H9 (cell line): Measurements from ENCODE around the gene SEZ6. TPM values are rescaled to one million over a fixed set of nuclear protein-coding genes. Genes with fewer than 3 reads are reported as not detected.

Experiments used
- DNase-seq: peaks from one replicate; pipeline ENCODE4 v3.0.0-alpha.2; 2017
- H2AFZ ChIP-seq: one replicate; pipeline ENCODE4 v1.6.1; 2013; ENCODE audit warnings: mild to moderate bottlenecking, low read length, control low read depth, moderate library complexity
- H2AK5ac ChIP-seq: 2 replicates; pipeline ENCODE4 v1.6.1; 2013; ENCODE audit warnings: low read length, control low read depth, mixed read lengths; ENCODE audit not compliant: insufficient read length
- H2BK120ac ChIP-seq: one replicate; pipeline ENCODE4 v1.6.1; 2013; ENCODE audit warnings: low read depth, mild to moderate bottlenecking, low read length, control low read depth, inconsistent platforms; ENCODE audit not compliant: poor library complexity, severe bottlenecking
- H2BK12ac ChIP-seq: 2 replicates; pipeline ENCODE4 v1.6.1; 2013; ENCODE audit warnings: low read length, control low read depth, mixed read lengths, low read depth; ENCODE audit not compliant: insufficient read length
- H2BK15ac ChIP-seq: 2 replicates; pipeline ENCODE4 v1.6.1; 2013; ENCODE audit warnings: low read depth, low read length, control low read depth
- H2BK20ac ChIP-seq: one replicate; pipeline ENCODE4 v1.6.1; 2013; ENCODE audit warnings: low read depth, mild to moderate bottlenecking, low read length, control low read depth, inconsistent platforms; ENCODE audit not compliant: poor library complexity, severe bottlenecking
- H2BK5ac ChIP-seq: 2 replicates; pipeline ENCODE4 v1.6.1; 2013; ENCODE audit warnings: low read length, control low read depth, mixed read lengths; ENCODE audit not compliant: insufficient read length
- H3K14ac ChIP-seq: 2 replicates; pipeline ENCODE4 v1.6.1; 2013; ENCODE audit warnings: low read length, control low read depth; ENCODE audit not compliant: insufficient read depth
- H3K18ac ChIP-seq: 2 replicates; pipeline ENCODE4 v1.6.1; 2013; ENCODE audit warnings: low read depth, mild to moderate bottlenecking, mixed read lengths, low read length, control low read depth; ENCODE audit not compliant: insufficient read length
- H3K23ac ChIP-seq: 2 replicates; pipeline ENCODE4 v1.6.1; 2013; ENCODE audit warnings: low read length, control low read depth, mixed read lengths, low read depth; ENCODE audit not compliant: insufficient read length
- H3K23me2 ChIP-seq: 2 replicates; pipeline ENCODE4 v1.6.1; 2013; ENCODE audit warnings: low read depth, mild to moderate bottlenecking, mixed read lengths, low read length, control low read depth; ENCODE audit not compliant: insufficient read length, poor library complexity, severe bottlenecking
- H3K27ac ChIP-seq: 2 replicates; pipeline ENCODE4 v1.5.1; 2013; ENCODE audit warnings: low read length, control low read depth, mixed read lengths, low read depth; ENCODE audit not compliant: insufficient read length
- H3K27me3 ChIP-seq: 2 replicates; pipeline ENCODE4 v1.6.1; 2013; ENCODE audit warnings: low read length, control low read depth, inconsistent platforms; ENCODE audit not compliant: insufficient read depth
- H3K4ac ChIP-seq: 2 replicates; pipeline ENCODE4 v1.6.1; 2013; ENCODE audit warnings: low read depth, mild to moderate bottlenecking, control low read depth, inconsistent platforms, low read length, moderate library complexity
- H3K4me1 ChIP-seq: 2 replicates; pipeline ENCODE4 v1.6.1; 2013; ENCODE audit warnings: low read length, control low read depth, inconsistent platforms; ENCODE audit not compliant: insufficient read depth
- H3K4me2 ChIP-seq: 2 replicates; pipeline ENCODE4 v1.6.1; 2013; ENCODE audit warnings: low read length, control low read depth, mixed read lengths; ENCODE audit not compliant: insufficient read length, insufficient read depth
- H3K56ac ChIP-seq: 2 replicates; pipeline ENCODE4 v1.6.1; 2013; ENCODE audit warnings: low read depth, mild to moderate bottlenecking, mixed read lengths, low read length, control low read depth; ENCODE audit not compliant: insufficient read length
- H3K79me1 ChIP-seq: 2 replicates; pipeline ENCODE4 v1.6.1; 2013; ENCODE audit warnings: low read depth, mild to moderate bottlenecking, moderate library complexity, low read length, control low read depth, inconsistent platforms; ENCODE audit not compliant: insufficient read depth, poor library complexity, severe bottlenecking
- H3K79me2 ChIP-seq: 2 replicates; pipeline ENCODE4 v1.6.1; 2013; ENCODE audit warnings: low read length, control low read depth, inconsistent platforms; ENCODE audit not compliant: insufficient read depth
- H3K9ac ChIP-seq: 2 replicates; pipeline ENCODE4 v1.6.1; 2013; ENCODE audit warnings: low read length, control low read depth, mixed read lengths; ENCODE audit not compliant: insufficient read length; ENCODE audit errors: extremely low read depth
- H3K9me3 ChIP-seq: one replicate; pipeline ENCODE4 v1.6.1; 2013; ENCODE audit warnings: low read depth, low read length, inconsistent platforms; ENCODE audit not compliant: control insufficient read depth
- H3T11ph ChIP-seq: one replicate; pipeline ENCODE4 v1.6.1; 2013; ENCODE audit warnings: mild to moderate bottlenecking, low read length, control low read depth, inconsistent platforms
- H4K20me1 ChIP-seq: one replicate; pipeline ENCODE4 v1.6.1; 2013; ENCODE audit not compliant: control insufficient read depth, insufficient read length, insufficient read depth
- H4K5ac ChIP-seq: 2 replicates; pipeline ENCODE4 v1.6.1; 2013; ENCODE audit warnings: low read depth, mild to moderate bottlenecking, mixed read lengths, low read length, control low read depth; ENCODE audit not compliant: insufficient read length
- H4K8ac ChIP-seq: replicated peaks from 2 replicates; pipeline ENCODE4 v1.6.1; 2013; ENCODE audit warnings: low read length, control low read depth, mixed read lengths, low read depth; ENCODE audit not compliant: insufficient read length
- H4K91ac ChIP-seq: 2 replicates; pipeline ENCODE4 v1.6.1; 2013; ENCODE audit warnings: low read depth, mild to moderate bottlenecking, moderate library complexity, mixed read lengths, low read length, control low read depth; ENCODE audit not compliant: insufficient read length
- H3K27ac Mint-ChIP-seq, 3 experiments: 2 replicates in 2 of 3; 3 replicates in 1 of 3; pipeline ENCODE4 v1.8.0; 2020 to 2021; ENCODE audit warnings: mixed read lengths in 3 of 3, mild to moderate bottlenecking in 1 of 3, moderate library complexity in 1 of 3
- H3K27me3 Mint-ChIP-seq: 2 replicates; pipeline ENCODE4 v1.8.0; 2021; ENCODE audit warnings: low read depth, mild to moderate bottlenecking, moderate library complexity, mixed read lengths
- H3K36me3 Mint-ChIP-seq, 3 experiments: 2 replicates in 2 of 3; 3 replicates in 1 of 3; pipeline ENCODE4 v1.8.0; 2020 to 2021; ENCODE audit warnings: low read depth in 3 of 3, mixed read lengths in 3 of 3; ENCODE audit not compliant: insufficient read depth in 1 of 3
- H3K4me1 Mint-ChIP-seq, 2 experiments: 2 replicates each; pipeline ENCODE4 v1.8.0; 2020; ENCODE audit warnings: mixed read lengths in 2 of 2
- H3K4me3 Mint-ChIP-seq, 2 experiments: 2 replicates in 1 of 2; 3 replicates in 1 of 2; pipeline ENCODE4 v1.8.0; 2020 to 2021; ENCODE audit warnings: mild to moderate bottlenecking in 2 of 2, mixed read lengths in 2 of 2, moderate library complexity in 1 of 2
- H3K9me3 Mint-ChIP-seq, 2 experiments: 2 replicates in 1 of 2; 3 replicates in 1 of 2; pipeline ENCODE4 v1.8.0; 2020; ENCODE audit warnings: mild to moderate bottlenecking in 2 of 2, mixed read lengths in 2 of 2, moderate library complexity in 1 of 2
- CTCF ChIP-seq: fragments of 200-600 bp; sonication (generic); conservative IDR thresholded peaks from 3 replicates; pipeline ENCODE4 v1.8.0; 2021; ENCODE audit warnings: antibody characterized with exemption, mild to moderate bottlenecking
- WGBS: extraction: QIAGEN DNeasy Blood & Tissue Kit; methylation state at CpG from one replicate; pipeline ENCODE4 v1.1.7; 2013; ENCODE audit warnings: missing lambda C conversion rate, low lambda C conversion rate, mixed read lengths; ENCODE audit not compliant: insufficient read length; ENCODE audit errors: extremely low coverage; 5-methylcytosine and 5-hydroxymethylcytosine counted together
- total RNA-seq: library from RNA; stranded (reverse); gene quantifications from 2 replicates; pipeline ENCODE4 v1.2.1, GENCODE V29; 2021

The SEZ6 gene
- total RNA-seq, 1 experiment from 2014 or later, result 1.8 TPM

- no peak overlapping the region for H3K4ac ChIP-seq
- no peaks in the 10 kb centered on the region; a peak in 1 of 7 replicates for H3K36me3 Mint-ChIP-seq
- H3K9ac ChIP-seq, result no peak overlapping the region
- peaks cover 1% of the 10 kb centered on the region; the same call in 1 of the 2 replicates for H3K4me1 ChIP-seq
- H3K27ac ChIP-seq, result no peak overlapping the region
- no peak overlapping the region for H2BK15ac ChIP-seq
- no peak overlapping the region for H3K23ac ChIP-seq
- no peaks in the 10 kb centered on the region for H3K27me3 ChIP-seq
- no peak overlapping the region for H2AFZ ChIP-seq
- H3K79me2 ChIP-seq, result no peaks in the 10 kb centered on the region
- no peak overlapping the region for H2BK12ac ChIP-seq
- H3K14ac ChIP-seq, result no peak overlapping the region
- no peak overlapping the region for H2BK20ac ChIP-seq
- H4K8ac ChIP-seq, result no peak overlapping the region
- H3K4me2 ChIP-seq, result no peak overlapping the region
- TF ChIP-seq CTCF, result no peak
- no peak overlapping the region for H4K91ac ChIP-seq
- no peaks in the 10 kb centered on the region for H3K79me1 ChIP-seq
- H2BK120ac ChIP-seq, result no peak overlapping the region
- H3K56ac ChIP-seq, result no peak overlapping the region
- H3K27me3 Mint-ChIP-seq, result peaks cover 15% of the 10 kb centered on the region
- WGBS, result no CpG with 5 or more reads among the region's 4 CpGs
- H2AK5ac ChIP-seq, result no peak overlapping the region
- H3K23me2 ChIP-seq, result no peaks in the 10 kb centered on the region
- H4K20me1 ChIP-seq, result no peaks in the 10 kb centered on the region
- H2BK5ac ChIP-seq, result no peak overlapping the region
- no peak overlapping the region; a peak in 1 of 7 replicates for H3K27ac Mint-ChIP-seq
- H3K4me1 Mint-ChIP-seq, result peaks cover 29 to 34% of the 10 kb centered on the region in 2 experiments
- H3K4me3 Mint-ChIP-seq, result no peak overlapping the region
- no peak overlapping the region for H3K18ac ChIP-seq
- H3K9me3 Mint-ChIP-seq, result no peaks in the 10 kb centered on the region
- no peaks in the 10 kb centered on the region for H3K9me3 ChIP-seq
- DNase-seq, result no peak
- H4K5ac ChIP-seq, result no peak overlapping the region
- H3T11ph ChIP-seq, result no peak overlapping the region
These were observed 31.4 kb downstream of the SEZ6 start for GRCh38 chr17:28974451-28974850.
